HG02885 (cell line): ENCODE measurements around the gene PPA2.
A peak's percentile ranks its signal among the peaks of the same experiment; 100 is the strongest.
"Not testable (repeated sequence)": the region's sequence is repeated elsewhere in the genome, so short reads cannot be mapped to it uniquely, and the experiment has no call there.

Source experiments
- ATAC-seq: cut with Tn5 transposase; IDR thresholded peaks from one replicate; pipeline ENCODE4 v1.9.1; 2021; ENCODE audit warnings: mild to moderate bottlenecking; ENCODE audit not compliant: unreplicated experiment, poor library complexity

Gene PPA2

GRCh38 chr4:105473324-105474098 lies at the start of gene PPA2:
Gene PPA2 (minus strand): TSS chr4:105474062. CDS start chr4:105474050, 12 bp downstream.
- ATAC-seq, result peak; percentile 89

- ATAC-seq, result peak; percentile 80
These were observed 47.2 kb upstream of the PPA2 start for GRCh38 chr4:105520819-105521790.

DNA sequence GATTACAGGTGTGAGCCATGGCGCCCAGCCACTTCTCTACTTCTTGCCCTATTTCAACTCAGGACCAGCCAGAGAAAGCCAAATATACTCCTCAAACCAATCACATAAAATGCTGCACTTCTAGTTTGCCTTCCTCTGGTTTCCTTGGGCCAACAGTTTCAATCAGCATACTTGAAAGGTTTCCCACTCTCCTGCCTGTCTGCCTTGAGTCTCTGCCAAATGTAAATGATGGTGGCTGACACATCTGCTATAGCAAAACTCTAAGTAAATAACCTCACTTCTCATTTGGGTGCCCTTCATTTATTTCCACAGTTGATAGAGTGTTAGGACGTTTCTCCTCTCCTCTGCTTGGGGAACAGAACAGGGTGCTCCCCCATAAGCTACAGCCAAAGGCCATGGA lies 36.4 kb upstream of the PPA2 start:
- no peak for ATAC-seq

GRCh38 chr4:105509714-105510113 lies 35.9 kb upstream of the PPA2 start:
- ATAC-seq, result no peak

GRCh38 chr4:105509291-105509690 lies 35.4 kb upstream of the PPA2 start:
- peak; percentile 95 for ATAC-seq

GRCh38 chr4:105504744-105505143 lies 30.9 kb upstream of the PPA2 start:
- ATAC-seq, result no peak

GRCh38 chr4:105503484-105503883 lies 29.6 kb upstream of the PPA2 start:
- no peak for ATAC-seq

DNA sequence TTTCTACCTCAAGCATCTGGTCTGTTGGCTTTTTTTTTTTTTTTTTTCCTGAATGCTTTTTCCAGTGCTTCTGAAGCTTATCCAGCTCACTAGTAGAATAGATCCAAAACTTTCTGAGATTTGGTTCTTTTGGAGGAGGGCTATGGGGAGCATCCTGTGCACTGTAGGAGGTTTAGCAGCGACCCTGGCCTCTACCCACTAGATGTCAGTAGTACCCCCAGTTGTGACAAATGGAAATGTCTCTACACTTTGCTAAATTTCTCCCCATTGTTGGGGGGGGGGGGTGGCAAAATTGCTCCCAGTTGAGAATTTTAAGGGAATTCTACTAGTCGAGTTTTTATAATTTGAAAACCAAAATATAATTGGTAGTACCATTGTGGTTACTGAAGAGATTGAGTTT lies 23.0 kb upstream of the PPA2 start:
- no peak for ATAC-seq

- no peak for ATAC-seq
These were observed 21.8 kb upstream of the PPA2 start for GRCh38 chr4:105495667-105496066.

GRCh38 chr4:105490523-105490922 lies 16.7 kb upstream of the PPA2 start:
- ATAC-seq, result no peak

DNA sequence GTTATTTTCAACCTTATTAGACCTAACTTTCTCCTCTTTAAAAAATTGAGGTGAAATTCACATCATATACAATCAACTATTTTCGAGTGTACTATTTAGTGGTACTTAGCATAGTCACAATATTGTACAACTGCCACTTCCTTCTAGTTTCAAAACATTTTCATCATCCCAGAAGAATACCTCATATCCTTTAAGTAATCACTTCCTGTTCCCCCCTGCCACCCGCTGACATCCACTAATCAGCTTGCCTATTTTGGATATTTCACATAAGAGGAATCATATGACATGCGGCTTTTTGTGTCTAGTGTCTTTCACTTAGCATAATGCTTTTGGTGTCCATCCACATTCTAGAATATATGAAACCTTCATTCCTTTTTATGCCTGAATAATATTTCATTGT lies 10.0 kb upstream of the PPA2 start:
- ATAC-seq, result no peak

- peak; percentile 6 for ATAC-seq
These were observed 247 bp upstream of the PPA2 start for GRCh38 chr4:105474099-105474518.

DNA sequence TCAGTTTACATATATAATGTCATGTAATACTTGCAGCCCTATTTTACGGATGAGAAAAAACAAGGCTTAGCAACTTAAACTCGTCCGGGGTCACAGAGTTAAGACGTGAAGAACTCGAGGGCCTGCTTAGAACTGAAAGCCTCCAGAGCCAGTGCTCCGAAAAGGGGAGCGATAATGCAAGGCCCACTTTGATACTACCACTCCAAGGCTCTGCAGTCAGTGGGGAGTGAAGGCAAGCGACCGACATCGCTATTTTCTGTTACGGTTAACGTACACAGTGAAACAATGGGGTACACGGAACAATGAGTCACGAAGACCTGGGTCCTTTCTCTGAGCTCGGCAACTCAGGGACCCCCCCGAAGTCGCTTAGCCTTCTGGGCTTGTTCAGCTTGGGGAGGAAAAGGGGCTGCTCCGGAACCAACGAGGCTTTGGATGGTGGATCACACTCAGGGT lies 965 bp downstream of the PPA2 start:
- no peak for ATAC-seq

DNA sequence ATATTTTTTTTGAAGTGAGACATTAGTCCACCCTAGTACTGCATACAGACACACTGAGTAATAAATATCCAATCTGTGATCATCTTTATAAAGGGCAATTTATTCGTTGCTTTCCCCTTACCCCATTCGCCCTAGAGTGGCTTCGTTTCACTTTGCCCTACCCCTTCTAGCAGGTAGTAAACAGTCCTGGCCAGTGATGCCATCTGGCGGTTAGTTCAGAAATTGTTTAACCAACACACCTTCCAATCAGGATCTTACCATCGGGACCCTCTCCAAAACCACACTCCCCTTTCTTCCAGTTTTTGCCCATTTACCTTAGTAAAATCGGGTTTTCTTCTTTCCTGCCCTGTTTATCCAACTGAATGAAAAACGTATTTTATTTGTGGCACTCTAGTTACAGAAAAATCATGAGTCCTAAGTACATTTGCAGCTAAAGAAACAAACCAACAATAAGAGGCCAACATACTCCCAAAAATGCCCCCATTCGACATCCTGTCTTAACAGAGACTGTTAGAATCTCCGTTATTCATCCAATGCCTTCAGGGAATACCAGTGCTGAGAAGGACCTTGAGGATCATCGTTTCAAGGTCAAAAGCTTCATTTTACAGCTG lies 2.2 kb downstream of the PPA2 start:
- peak; percentile 36 for ATAC-seq

DNA sequence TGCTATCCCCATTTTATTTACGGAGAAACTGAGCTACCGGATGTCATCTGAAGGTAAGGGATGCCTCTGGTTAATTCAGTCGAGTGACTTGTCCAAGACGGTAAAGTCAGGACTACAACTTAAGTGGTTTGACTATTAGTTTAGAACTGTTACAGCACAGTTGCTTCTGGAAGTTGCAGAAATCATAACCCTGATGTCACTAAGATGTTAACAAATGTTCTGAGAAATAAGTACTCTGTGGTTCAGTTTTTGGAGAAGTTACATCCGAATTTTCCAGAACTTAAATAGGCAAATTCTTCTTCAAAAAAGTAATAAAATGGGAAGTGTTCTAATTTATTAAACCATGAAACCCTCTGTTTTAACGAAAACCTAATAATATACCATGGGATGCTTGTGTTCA lies 3.1 kb downstream of the PPA2 start:
- ATAC-seq, result no peak

DNA sequence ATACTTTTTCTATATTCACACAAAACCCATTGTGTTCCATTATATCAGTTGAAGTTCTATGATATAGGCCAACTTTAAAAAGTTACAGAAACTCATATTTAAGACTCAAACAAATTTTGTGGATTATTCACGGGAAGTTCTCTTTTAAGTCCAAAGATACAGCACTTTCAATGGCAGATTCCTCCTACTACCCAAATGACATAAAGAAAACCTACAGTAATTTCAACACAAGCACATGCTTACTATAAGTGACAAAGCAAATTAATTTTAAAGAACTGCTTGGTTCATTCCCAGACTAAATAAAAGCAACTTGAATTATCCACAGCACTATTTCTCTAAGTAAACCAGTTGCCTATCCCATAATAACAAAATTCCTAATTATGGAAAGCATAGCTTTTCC lies 4.1 kb downstream of the PPA2 start:
- no peak for ATAC-seq

- ATAC-seq, result no peak
These were observed 7.3 kb downstream of the PPA2 start for GRCh38 chr4:105466580-105466979.

DNA sequence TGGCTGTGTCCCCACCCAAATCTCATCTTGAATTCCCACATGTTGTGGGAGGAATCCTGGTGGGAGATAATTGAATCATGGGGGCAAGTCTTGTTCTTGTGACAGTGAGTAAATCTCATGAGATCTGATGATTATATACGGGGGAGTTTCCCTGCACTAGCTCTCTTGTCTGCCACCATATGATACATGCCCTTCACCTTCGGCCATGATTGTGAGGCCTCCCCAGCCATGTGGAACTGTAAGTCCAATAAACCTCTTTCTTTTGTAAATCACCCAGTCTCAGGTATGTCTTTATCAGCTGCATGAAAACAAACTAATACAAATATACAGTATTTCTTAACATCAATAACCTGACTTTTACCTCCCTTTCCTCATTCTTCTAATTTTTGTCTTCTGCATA lies 9.3 kb downstream of the PPA2 start:
- ATAC-seq, result not testable (repeated sequence)

- ATAC-seq, result no peak
These were observed 11.3 kb downstream of the PPA2 start for GRCh38 chr4:105462576-105462975.

DNA sequence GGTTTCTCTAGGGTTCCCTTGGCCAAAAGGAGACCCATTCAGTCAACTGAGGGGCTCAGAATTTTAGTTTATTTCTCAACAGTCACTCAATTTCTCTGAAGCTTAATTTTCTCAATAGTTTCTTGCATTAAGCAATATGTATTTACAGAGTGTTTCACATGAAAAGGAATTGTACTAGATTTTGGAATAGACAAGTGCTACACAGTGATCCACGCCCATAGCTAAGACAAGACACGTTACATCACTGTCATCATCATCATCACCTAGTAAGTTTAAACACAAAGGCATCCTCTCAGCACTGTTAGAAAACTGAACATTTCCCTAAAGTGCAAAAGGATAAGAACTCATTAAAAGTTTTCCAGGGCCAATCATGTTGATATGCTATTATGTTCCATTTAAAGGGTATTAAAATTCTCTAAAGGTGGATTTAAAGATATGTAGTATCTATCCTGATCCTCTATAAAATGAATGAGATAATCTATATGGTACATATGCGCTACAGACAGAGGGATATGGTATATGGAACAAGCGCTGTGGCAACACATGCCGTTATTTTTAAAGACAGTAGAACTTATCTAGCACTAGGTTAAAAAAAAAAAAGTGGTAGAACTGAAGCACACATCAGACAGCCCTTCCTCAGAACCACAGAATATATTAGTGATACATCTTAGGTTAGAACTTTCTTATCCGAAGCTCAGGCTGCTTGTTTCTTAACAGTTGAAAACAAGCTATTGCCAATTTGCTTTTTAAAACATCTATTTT lies 12.1 kb downstream of the PPA2 start:
- no peak for ATAC-seq
